ENCODE measurements around the gene IL1RN. TPM values are rescaled to one million over a fixed set of nuclear protein-coding genes. Genes with fewer than 3 reads are reported as not detected.

IL1RN gene
- total and polyA plus RNA-seq, 2 of the 13 experiments (the other 11 are each of a cell fraction or from before 2014, with no cell fraction given) = 21.2 to 101 TPM

- TF ChIP-seq ZNF143 (CRISPR knock-in tag; IDR thresholded peaks at IDR 0.05) (no peak), ATF7-NPFF (CRISPR knock-in tag; IDR thresholded peaks at IDR 0.05; ENCODE audit: low read depth) (no peak), ZHX1 (CRISPR knock-in tag; IDR thresholded peaks at IDR 0.05; ENCODE audit: low read depth) (no peak), KMT2A (CRISPR knock-in tag; IDR thresholded peaks at IDR 0.05) (no peak), MTF1 (CRISPR knock-in tag; IDR thresholded peaks at IDR 0.05) (no peak), PTBP1 (IDR thresholded peaks at IDR 0.05; ENCODE audit: low read depth, low read length, poor library complexity, severe bottlenecking) (no peak), ETS1 (CRISPR knock-in tag; IDR thresholded peaks at IDR 0.05) (no peak), ATF3 (CRISPR knock-in tag; IDR thresholded peaks at IDR 0.05) (no peak), MATR3 (CRISPR knock-in tag; IDR thresholded peaks at IDR 0.05) (no peak), ZNF142 (CRISPR knock-in tag; IDR thresholded peaks at IDR 0.05) (no peak), PAX8 (CRISPR knock-in tag; IDR thresholded peaks at IDR 0.05; ENCODE audit: borderline replicate concordance) (no peak), HMGA1 (CRISPR knock-in tag; conservative IDR thresholded peaks at IDR 0.05) (no peak), RARG (CRISPR knock-in tag; IDR thresholded peaks at IDR 0.05; ENCODE audit: low read depth) (no peak), ATF6 (CRISPR knock-in tag; conservative IDR thresholded peaks at IDR 0.05) (no peak), MEF2D (CRISPR knock-in tag; IDR thresholded peaks at IDR 0.05) (0 out of 2 replicates have a peak, but pooled peaks have one; percentile 55), ZNF83 (CRISPR knock-in tag; IDR thresholded peaks at IDR 0.05; ENCODE audit: borderline replicate concordance) (no peak), ZNF569 (CRISPR knock-in tag; IDR thresholded peaks at IDR 0.05; ENCODE audit: borderline replicate concordance) (no peak)
Observed at GRCh38 chr2:113088213-113088992, 39.0 kb upstream of the IL1RN start (continued).
